Sigmoid colon (tissue), 4 donors: ENCODE results near the gene INO80E.

Experiments
- CTCF ChIP-seq, 4 experiments: fragments of 450-650 bp in 3 of 4; fragments of 200-600 bp in 1 of 4; IDR thresholded peaks; one replicate each; pipeline ENCODE4 v1.5.1; 2016 to 2019; ENCODE audit warnings: antibody characterized with exemption in 4 of 4, mild to moderate bottlenecking in 3 of 4, moderate library complexity in 2 of 4
- POLR2A ChIP-seq, 2 donors: fragments of 450-650 bp; IDR thresholded peaks; one replicate each; pipeline ENCODE4 v1.6.1; 2016; ENCODE audit warnings: antibody characterized with exemption in 2 of 2, mild to moderate bottlenecking in 2 of 2, moderate library complexity in 2 of 2
- POLR2AphosphoS5 ChIP-seq, 4 donors: sonication (generic); formaldehyde crosslinking; IDR thresholded peaks; one replicate each; pipeline ENCODE4 v1.6.1; 2017; ENCODE audit warnings: antibody characterized with exemption in 4 of 4

DNA sequence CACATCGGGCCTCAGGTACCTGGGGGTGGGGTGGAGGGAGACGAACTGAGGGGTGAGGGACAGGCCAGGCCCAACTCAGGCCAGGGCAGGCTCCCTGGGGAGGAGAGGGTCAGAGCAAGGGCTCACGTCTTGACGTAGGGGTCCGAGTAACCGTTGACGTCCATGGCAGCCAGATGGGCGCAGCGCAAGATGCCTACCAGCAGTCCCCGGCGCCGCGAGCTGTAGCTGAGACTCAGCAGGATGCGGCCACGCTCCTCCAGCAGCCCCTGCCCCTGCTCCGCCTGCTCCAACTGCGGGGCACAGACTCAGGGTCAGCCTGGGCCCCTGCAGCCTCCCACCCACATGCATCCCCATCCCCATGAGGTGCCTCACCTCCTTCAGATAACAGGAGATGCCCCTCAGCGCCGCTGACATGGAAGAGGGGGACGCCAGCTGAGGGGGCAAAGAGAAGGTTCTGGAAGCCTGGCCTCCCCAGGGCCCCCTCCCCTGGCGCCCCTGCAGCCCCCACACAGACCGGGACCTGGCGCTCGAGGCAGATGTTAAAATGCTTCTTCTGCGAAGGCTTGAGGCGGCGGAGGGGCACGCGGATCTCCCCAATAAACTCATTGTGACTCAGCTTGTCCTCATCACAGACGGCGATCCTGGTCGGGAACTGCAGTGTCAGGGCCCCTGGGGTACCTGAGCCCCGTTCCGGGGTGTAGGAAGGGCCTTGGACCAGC is 10.8 kb downstream of the INO80E start:
- TF ChIP-seq CTCF (IDR thresholded peaks at IDR 0.05) (no peak), POLR2A (IDR thresholded peaks at IDR 0.05) (no peak), POLR2AphosphoS5 (IDR thresholded peaks at IDR 0.05) (no peak)
